Endothelial cell of umbilical vein (primary cell): ENCODE results near the gene CRK. TPM values are rescaled to one million over a fixed set of nuclear protein-coding genes. Genes with fewer than 3 reads are reported as not detected.

Experiments used
- BruUV-seq: library from RNA; stranded (reverse); fragments of 400-500 nt; replicated peaks from 2 replicates; lab custom pipeline; 2021; lab: Mats Ljungman, UMichigan
- CTCF ChIA-PET: fragments of 300-600, 350-600 bp; sonication (Branson Sonifier 250); formaldehyde crosslinking; loops from one replicate; lab custom pipeline; 2021; ENCODE audit warnings: antibody characterized with exemption, inconsistent platforms; lab: Charles Lee
- POLR2A ChIA-PET: fragments of 300-600, 350-600 bp; sonication (Branson Sonifier 250); formaldehyde crosslinking; loops from one replicate; lab custom pipeline; 2021; ENCODE audit warnings: antibody characterized with exemption, inconsistent platforms; lab: Charles Lee
- DNase-seq: peaks from one replicate; pipeline ENCODE4 v3.0.0-alpha.2; 2011; ENCODE audit warnings: low read depth, low spot score
- FAIRE-seq: peaks from 2 replicates; lab custom pipeline; 2011; peaks lifted over from hg19 to GRCh38; lab: Jason Lieb, UNC
- H2AFZ ChIP-seq: 2 replicates; pipeline ENCODE4 v1.6.0; 2012; ENCODE audit warnings: low read depth, low read length, control low read depth, inconsistent platforms
- H3K27ac ChIP-seq: 2 replicates; pipeline ENCODE4 v1.5.1; 2011; ENCODE audit warnings: low read depth, mild to moderate bottlenecking, control low read depth, low read length, moderate library complexity; ENCODE audit not compliant: insufficient read depth
- H3K27me3 ChIP-seq, 2 experiments: 2 replicates each; pipeline versions ENCODE4 v1.6.0 to v1.6.1; 2011; ENCODE audit warnings: low read length in 2 of 2, mixed read lengths in 1 of 2; ENCODE audit not compliant: control insufficient read depth in 2 of 2, insufficient read depth in 2 of 2
- H3K36me3 ChIP-seq, 2 experiments: 2 replicates in 1 of 2; 3 replicates in 1 of 2; pipeline ENCODE4 v1.5.1; 2011; ENCODE audit warnings: low read length in 2 of 2, mild to moderate bottlenecking in 1 of 2, moderate library complexity in 1 of 2; ENCODE audit not compliant: control insufficient read depth in 2 of 2, insufficient read depth in 2 of 2; ENCODE audit errors: extremely low read depth in 1 of 2
- H3K4me1 ChIP-seq: 3 replicates; pipeline ENCODE4 v1.5.1; 2011; ENCODE audit warnings: mild to moderate bottlenecking, low read length; ENCODE audit not compliant: control insufficient read depth, insufficient read depth; ENCODE audit errors: extremely low read depth
- H3K4me2 ChIP-seq: 2 replicates; pipeline ENCODE4 v1.6.1; 2011; ENCODE audit warnings: low read length, control low read depth, mixed read lengths; ENCODE audit not compliant: insufficient read depth
- H3K4me3 ChIP-seq, 3 experiments: fragments of 200-600 bp in 1 of 3; sonication (generic), shearing (Covaris generic) in 1 of 3; replicated peaks in 1 of 3; 2 replicates each; pipeline ENCODE4 v1.5.1; 2011 to 2016; ENCODE audit warnings: control low read depth in 3 of 3, low read length in 3 of 3, mild to moderate bottlenecking in 2 of 3, inconsistent platforms in 1 of 3, low read depth in 1 of 3, moderate library complexity in 1 of 3; ENCODE audit not compliant: insufficient read depth in 1 of 3
- H3K79me2 ChIP-seq: 2 replicates; pipeline ENCODE4 v1.6.0; 2012; ENCODE audit warnings: low read length, inconsistent platforms; ENCODE audit not compliant: control insufficient read depth, insufficient read depth
- H3K9ac ChIP-seq: replicated peaks from 2 replicates; pipeline ENCODE3; 2011; ENCODE audit warnings: low read length, control low read depth; ENCODE audit not compliant: insufficient read depth; ENCODE audit errors: extremely low read depth
- H3K9me1 ChIP-seq: replicated peaks from 3 replicates; pipeline ENCODE4 v1.6.0; 2011; ENCODE audit warnings: mild to moderate bottlenecking, low read length; ENCODE audit not compliant: control insufficient read depth, insufficient read depth; ENCODE audit errors: extremely low read depth
- H3K9me3 ChIP-seq: replicated peaks from 2 replicates; pipeline ENCODE4 v1.5.1; 2012; ENCODE audit warnings: low read length, inconsistent platforms; ENCODE audit not compliant: control insufficient read depth, insufficient read depth
- H4K20me1 ChIP-seq: replicated peaks from 2 replicates; pipeline ENCODE3; 2011; ENCODE audit warnings: mild to moderate bottlenecking, low read length; ENCODE audit not compliant: control insufficient read depth, insufficient read depth; ENCODE audit errors: extremely low read depth
- CTCF ChIP-seq, 2 donors: IDR thresholded peaks; 1 replicate in 1 of 2; 2 replicates in 1 of 2; pipeline ENCODE4 v1.5.1; 2011; ENCODE audit warnings: low read length in 2 of 2, mild to moderate bottlenecking in 2 of 2, moderate library complexity in 2 of 2, control low read depth in 1 of 2, inconsistent platforms in 1 of 2, low read depth in 1 of 2; ENCODE audit not compliant: insufficient read depth in 1 of 2; ENCODE audit errors: extremely low read depth in 1 of 2
- EZH2 ChIP-seq: IDR thresholded peaks from 2 replicates; pipeline ENCODE4 v1.6.1; 2012; ENCODE audit warnings: borderline replicate concordance, low read depth, mild to moderate bottlenecking, moderate library complexity, low read length, inconsistent platforms; ENCODE audit not compliant: severe bottlenecking
- dilution Hi-C: fragments of 300-500 bp; cut with MboI; formaldehyde crosslinking; loops from one replicate; pipeline ENCODE4 v1.15.0; 2019; ENCODE audit warnings: low sequenced_read_pairs; ENCODE audit not compliant: extremely low pct_ligation_motif_present
- intact Hi-C: fragments of 100-400 bp; cut with micrococcal nuclease; formaldehyde crosslinking; loops from one replicate; pipeline ENCODE4 v1.10.0; 2022
- polyA plus RNA-seq, 4 experiments: library from polyadenylated mRNA; depleted of rRNA in 3 of 4; stranded (reverse) in 3 of 4; unstranded in 1 of 4; fragments of >200 nt; gene quantifications; 2 replicates each; pipeline versions ENCODE4 v1.2.1 to v1.2.3, GENCODE V29; 2011 to 2012; ENCODE audit warnings: missing spikeins in 1 of 4
- total RNA-seq: library from RNA; stranded (reverse); gene quantifications from 2 replicates; pipeline ENCODE4 v1.2.3, GENCODE V29; 2021

The CRK gene
- total and polyA plus RNA-seq, 2 donors (not counting 3 experiments of a cell fraction or from before 2014, with no cell fraction given) = 52.8 to 67.2 TPM

- Histone ChIP-seq H3K27me3 (no peaks in the 10 kb centered on the region), H3K9me3 (no peaks in the 10 kb centered on the region), H3K79me2 (peaks cover 40% of the 10 kb centered on the region), H3K27ac (peak overlapping the region; percentile 51), H3K4me2 (no peak overlapping the region), H3K36me3 (peaks cover 4 to 6% of the 10 kb centered on the region in 2 experiments), H3K4me3 (peak overlapping the region in 1 of 3 experiments; percentile 21), H3K9ac (no peak overlapping the region), H2AFZ (no peak overlapping the region), H3K4me1 (peaks cover 25% of the 10 kb centered on the region), H4K20me1 (no peaks in the 10 kb centered on the region), H3K9me1 (no peaks in the 10 kb centered on the region)
- FAIRE-seq = peak; percentile 89
- peak; percentile 76 for DNase-seq
- no TSS peak for BruUV-seq
- ChIA-PET CTCF (interaction anchor here (1.0 to 4.6 kb wide), 5 partner anchors 25 to 121 kb away, joined by 4 to 36 read pairs (median 5); partner anchors contain the start of gene INPP5K), POLR2A (interaction anchor here (1.0 kb wide), 1 partner anchor 29 kb away, joined by 4 read pairs; the partner anchor contains the start of gene INPP5K)
- intact Hi-C loops (no loop called here), dilution Hi-C loops (no loop called here)
- no peak for TF ChIP-seq EZH2
- TF ChIP-seq CTCF (IDR thresholded peaks at IDR 0.05; ENCODE audit: extremely low read depth in 1 of 2, insufficient read depth in 1 of 2, low read depth in 1 of 2, low read length in 2 of 2) = peak in 1 of 2 donors; percentile 0
Observed at GRCh38 chr17:1486802-1487695, 31.0 kb upstream of the CRK start.
